ENCODE data around the gene CLEC4G.

DNA sequence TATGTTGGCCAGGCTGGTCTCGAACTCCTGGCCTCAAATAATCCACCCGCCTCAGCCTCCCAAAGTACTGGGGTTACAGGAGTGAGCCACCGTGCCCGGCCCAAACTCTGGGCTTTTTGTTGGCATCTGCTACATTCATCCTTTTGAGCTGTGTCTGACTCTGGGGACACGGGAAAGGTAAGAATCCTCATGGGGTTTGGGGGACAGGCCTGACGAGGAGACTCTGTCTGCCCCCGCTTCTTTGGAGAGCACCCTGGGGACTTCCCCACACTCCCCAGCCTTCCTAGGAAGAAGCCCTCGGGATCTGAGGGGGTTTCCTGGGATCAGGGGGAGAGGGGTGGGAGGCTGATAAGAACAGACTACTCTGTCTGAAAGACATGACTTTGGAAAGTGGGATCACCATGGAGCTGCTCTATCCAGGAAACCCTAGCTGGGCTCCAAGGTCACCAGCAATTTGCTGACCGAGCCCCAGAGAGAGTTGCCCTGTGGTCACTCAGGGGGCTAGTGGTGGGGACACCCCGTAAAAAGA lies 21.9 kb downstream of the CLEC4G start:
- TF ChIP-seq CTCF (IDR thresholded peaks at IDR 0.05) (no peak), POLR2A (IDR thresholded peaks at IDR 0.05) (no peak)
